ENCODE measurements around the gene AP1B1. TPM values are rescaled to one million over a fixed set of nuclear protein-coding genes. Genes with fewer than 3 reads are reported as not detected.

Gene AP1B1
- total and polyA plus RNA-seq, 2 of the 4 experiments (the other 2 are of a cell fraction), result 55.7 to 70.8 TPM

DNA sequence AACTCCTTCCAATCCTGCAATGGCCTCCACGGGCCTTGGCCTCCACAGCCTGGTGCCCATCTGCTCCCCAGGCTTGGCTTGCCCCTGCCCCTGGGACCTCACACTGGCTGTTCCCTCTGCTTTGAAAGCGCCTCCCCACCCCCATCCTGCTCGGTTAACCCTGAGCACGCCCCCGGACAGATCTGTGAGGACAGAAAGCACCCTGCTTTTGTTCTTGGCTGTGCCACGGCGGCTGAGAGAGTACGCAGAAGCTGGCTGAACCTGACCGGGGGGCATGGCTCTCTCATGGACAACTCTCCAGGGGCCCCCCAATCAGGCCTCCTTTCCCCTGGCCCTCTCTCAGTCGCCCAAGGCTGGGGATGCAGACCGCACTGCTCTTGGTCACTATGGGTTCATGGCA is 52.7 kb downstream of the AP1B1 start:
- Histone ChIP-seq H2AFZ (replicated peaks; ENCODE audit: low read length, poor library complexity) (no peak overlapping the region), H3K79me1 (ENCODE audit: low read depth in 1 of 2, low read length in 2 of 2) (peaks cover 0 to 3% of the 10 kb centered on the region in 2 experiments; a peak in 1 of 4 replicates), H2BK20ac (ENCODE audit: low read depth, low read length) (no peak overlapping the region), H2AK9ac (replicated peaks; ENCODE audit: low read depth, low read length, poor library complexity) (no peak overlapping the region), H3K36me3 (ENCODE audit: control insufficient read depth, insufficient read depth, low read length) (peaks cover 51% of the 10 kb centered on the region), H3K9me1 (ENCODE audit: insufficient read depth, low read length) (peaks cover 5% of the 10 kb centered on the region; the same call in 1 of the 2 replicates), H2BK5ac (ENCODE audit: low read depth, low read length, poor library complexity, severe bottlenecking) (no peak overlapping the region), H2BK120ac (ENCODE audit: low read depth, low read length) (no peak overlapping the region), H4K20me1 (ENCODE audit: insufficient read depth, low read length) (no peaks in the 10 kb centered on the region; the same call in none of the 2 replicates), H3K4ac (ENCODE audit: low read depth, low read length) (no peak overlapping the region), H3K23ac (ENCODE audit: low read depth, low read length) (no peak overlapping the region), H3K9me3 (ENCODE audit: control insufficient read depth, insufficient read depth, low read length) (no peaks in the 10 kb centered on the region), H3K9ac (ENCODE audit: low read depth, low read length) (no peak overlapping the region), H3K27ac (ENCODE audit: insufficient read depth, low read length) (no peak overlapping the region), H3K4me1 (ENCODE audit: control insufficient read depth, insufficient read depth, low read length) (peaks cover 9% of the 10 kb centered on the region), H3K4me3 (ENCODE audit: insufficient read depth, low read depth, low read length) (no peak overlapping the region), H3K14ac (replicated peaks; ENCODE audit: low read depth, low read length) (no peak overlapping the region), H2AK5ac (ENCODE audit: low read depth, low read length) (no peak overlapping the region), H3K56ac (ENCODE audit: extremely low read depth, insufficient read depth, low read length) (no peak overlapping the region), H4K5ac (ENCODE audit: low read depth, low read length) (no peak overlapping the region), H3K4me2 (ENCODE audit: low read depth, low read length) (no peak overlapping the region), H3K27me3 (ENCODE audit: control insufficient read depth, insufficient read depth, low read length) (no peaks in the 10 kb centered on the region), H3K18ac (ENCODE audit: low read depth, low read length) (no peak overlapping the region), H2BK15ac (ENCODE audit: low read depth, low read length) (no peak overlapping the region), H4K91ac (ENCODE audit: insufficient read depth, low read depth, low read length) (no peak overlapping the region), H4K8ac (ENCODE audit: low read depth in 2 of 2, low read length in 2 of 2) (no peak overlapping the region)
- no TSS peak for BruUV-seq (replicated peaks)
- DNase-seq, result no peak
- dilution Hi-C loops (cut with HindIII; ENCODE audit: low sequenced_read_pairs, unreplicated experiment), result no loop called here
- 96% methylated on average over 5 of the region's 11 CpGs; no CpG with 5 or more reads in 1 of the 2 experiments for WGBS, 2 experiments (ENCODE audit: extremely low coverage in 2 of 2, insufficient read length in 1 of 2)
- in situ Hi-C loops (cut with MboI; ENCODE audit: low sequenced_read_pairs), result no loop called here
- TF ChIP-seq CEBPB (IDR thresholded peaks at IDR 0.05; ENCODE audit: low read depth, low read length) (no peak), MXI1 (IDR thresholded peaks at IDR 0.05; ENCODE audit: borderline replicate concordance, low read depth, low read length) (no peak), SMC3 (IDR thresholded peaks at IDR 0.05; ENCODE audit: low read depth, low read length) (no peak), CHD1 (IDR thresholded peaks at IDR 0.05; ENCODE audit: low read depth, low read length) (no peak), MAZ (IDR thresholded peaks at IDR 0.05; ENCODE audit: borderline replicate concordance, low read depth, low read length) (no peak), RCOR1 (IDR thresholded peaks at IDR 0.05; ENCODE audit: insufficient replicate concordance, low read length) (no peak), MAFK (IDR thresholded peaks at IDR 0.05; ENCODE audit: low read depth, low read length) (no peak), BHLHE40 (IDR thresholded peaks at IDR 0.05; ENCODE audit: low read depth, low read length) (no peak), NFE2L2 (IDR thresholded peaks at IDR 0.05; ENCODE audit: low read depth, low read length) (no peak), POLR2A (IDR thresholded peaks at IDR 0.05; ENCODE audit: low read depth, low read length) (no peak), RFX5 (IDR thresholded peaks at IDR 0.05; ENCODE audit: low read depth, low read length) (no peak), RAD21 (IDR thresholded peaks at IDR 0.05; ENCODE audit: low read length) (no peak)
- TF ChIP-seq, protein P1, sequence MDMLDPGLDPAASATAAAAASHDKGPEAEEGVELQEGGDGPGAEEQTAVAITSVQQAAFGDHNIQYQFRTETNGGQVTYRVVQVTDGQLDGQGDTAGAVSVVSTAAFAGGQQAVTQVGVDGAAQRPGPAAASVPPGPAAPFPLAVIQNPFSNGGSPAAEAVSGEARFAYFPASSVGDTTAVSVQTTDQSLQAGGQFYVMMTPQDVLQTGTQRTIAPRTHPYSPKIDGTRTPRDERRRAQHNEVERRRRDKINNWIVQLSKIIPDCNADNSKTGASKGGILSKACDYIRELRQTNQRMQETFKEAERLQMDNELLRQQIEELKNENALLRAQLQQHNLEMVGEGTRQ (IDR thresholded peaks at IDR 0.05; ENCODE audit: low read depth, low read length), result no peak
- TF ChIP-seq, protein P2, sequence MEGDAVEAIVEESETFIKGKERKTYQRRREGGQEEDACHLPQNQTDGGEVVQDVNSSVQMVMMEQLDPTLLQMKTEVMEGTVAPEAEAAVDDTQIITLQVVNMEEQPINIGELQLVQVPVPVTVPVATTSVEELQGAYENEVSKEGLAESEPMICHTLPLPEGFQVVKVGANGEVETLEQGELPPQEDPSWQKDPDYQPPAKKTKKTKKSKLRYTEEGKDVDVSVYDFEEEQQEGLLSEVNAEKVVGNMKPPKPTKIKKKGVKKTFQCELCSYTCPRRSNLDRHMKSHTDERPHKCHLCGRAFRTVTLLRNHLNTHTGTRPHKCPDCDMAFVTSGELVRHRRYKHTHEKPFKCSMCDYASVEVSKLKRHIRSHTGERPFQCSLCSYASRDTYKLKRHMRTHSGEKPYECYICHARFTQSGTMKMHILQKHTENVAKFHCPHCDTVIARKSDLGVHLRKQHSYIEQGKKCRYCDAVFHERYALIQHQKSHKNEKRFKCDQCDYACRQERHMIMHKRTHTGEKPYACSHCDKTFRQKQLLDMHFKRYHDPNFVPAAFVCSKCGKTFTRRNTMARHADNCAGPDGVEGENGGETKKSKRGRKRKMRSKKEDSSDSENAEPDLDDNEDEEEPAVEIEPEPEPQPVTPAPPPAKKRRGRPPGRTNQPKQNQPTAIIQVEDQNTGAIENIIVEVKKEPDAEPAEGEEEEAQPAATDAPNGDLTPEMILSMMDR (conservative IDR thresholded peaks at IDR 0.05; ENCODE audit: low read depth, low read length), result no peak
- TF ChIP-seq, protein P3, sequence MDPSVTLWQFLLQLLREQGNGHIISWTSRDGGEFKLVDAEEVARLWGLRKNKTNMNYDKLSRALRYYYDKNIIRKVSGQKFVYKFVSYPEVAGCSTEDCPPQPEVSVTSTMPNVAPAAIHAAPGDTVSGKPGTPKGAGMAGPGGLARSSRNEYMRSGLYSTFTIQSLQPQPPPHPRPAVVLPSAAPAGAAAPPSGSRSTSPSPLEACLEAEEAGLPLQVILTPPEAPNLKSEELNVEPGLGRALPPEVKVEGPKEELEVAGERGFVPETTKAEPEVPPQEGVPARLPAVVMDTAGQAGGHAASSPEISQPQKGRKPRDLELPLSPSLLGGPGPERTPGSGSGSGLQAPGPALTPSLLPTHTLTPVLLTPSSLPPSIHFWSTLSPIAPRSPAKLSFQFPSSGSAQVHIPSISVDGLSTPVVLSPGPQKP (IDR thresholded peaks at IDR 0.05; ENCODE audit: borderline replicate concordance, low read depth, low read length), result no peak
- intact Hi-C loops (cut with micrococcal nuclease), result no loop called here
- POLR2A ChIA-PET (ENCODE audit: unreplicated experiment), result no interaction called here
- no peak for ATAC-seq (ENCODE audit: low read depth)
- CTCF ChIA-PET, result no interaction called here

Measured in IMR-90 (cell line).